ENCODE data around the gene PSMD1.

- TF ChIP-seq BHLHE40 (IDR thresholded peaks at IDR 0.05; ENCODE audit: borderline replicate concordance) (no peak), ELF4 (IDR thresholded peaks at IDR 0.05) (no peak), SP1 (IDR thresholded peaks at IDR 0.05) (no peak), NFRKB (IDR thresholded peaks at IDR 0.05) (no peak), TARDBP (IDR thresholded peaks at IDR 0.05) (no peak), ZNF384 (IDR thresholded peaks at IDR 0.05) (no peak), HDGF (IDR thresholded peaks at IDR 0.05; ENCODE audit: borderline replicate concordance) (no peak), ARNT (IDR thresholded peaks at IDR 0.05) (no peak), FOXA1 (IDR thresholded peaks at IDR 0.05) (no peak)
Observed at GRCh38 chr2:231058761-231059550, 2.3 kb downstream of the PSMD1 start.

Measured in HEK293T (cell line).